GM12873 (cell line): ENCODE measurements around the gene PLCB2.

ENCODE experiments used
- TF ChIP-seq, protein P1 (sequence below): IDR thresholded peaks from 2 replicates; pipeline ENCODE4 v1.5.1; 2012; ENCODE audit warnings: low read depth, mild to moderate bottlenecking, moderate library complexity, low read length, control low read depth; ENCODE audit not compliant: insufficient read depth; ENCODE audit errors: missing control alignments

The PLCB2 gene

DNA sequence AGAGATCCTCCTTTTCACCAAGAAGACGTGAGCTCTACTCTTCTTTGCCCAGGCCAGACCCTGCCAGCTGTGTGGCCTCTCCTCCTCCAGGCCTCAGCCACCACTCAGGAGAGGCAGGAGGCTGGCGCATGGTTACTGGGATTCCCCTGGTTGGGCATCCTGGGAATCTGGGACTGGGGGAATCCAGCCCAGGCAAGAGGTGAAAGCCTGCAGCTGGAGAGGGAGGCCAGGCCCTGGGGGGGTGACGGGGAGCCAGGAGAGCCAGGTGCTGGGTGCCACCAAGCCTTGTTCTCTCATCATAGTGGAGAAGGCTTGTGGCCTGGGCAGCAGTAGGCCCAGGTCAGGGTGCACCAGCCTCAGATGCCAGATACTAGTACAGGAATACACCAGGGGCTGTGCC lies 26.8 kb upstream of the PLCB2 start:
- TF ChIP-seq, protein P1, sequence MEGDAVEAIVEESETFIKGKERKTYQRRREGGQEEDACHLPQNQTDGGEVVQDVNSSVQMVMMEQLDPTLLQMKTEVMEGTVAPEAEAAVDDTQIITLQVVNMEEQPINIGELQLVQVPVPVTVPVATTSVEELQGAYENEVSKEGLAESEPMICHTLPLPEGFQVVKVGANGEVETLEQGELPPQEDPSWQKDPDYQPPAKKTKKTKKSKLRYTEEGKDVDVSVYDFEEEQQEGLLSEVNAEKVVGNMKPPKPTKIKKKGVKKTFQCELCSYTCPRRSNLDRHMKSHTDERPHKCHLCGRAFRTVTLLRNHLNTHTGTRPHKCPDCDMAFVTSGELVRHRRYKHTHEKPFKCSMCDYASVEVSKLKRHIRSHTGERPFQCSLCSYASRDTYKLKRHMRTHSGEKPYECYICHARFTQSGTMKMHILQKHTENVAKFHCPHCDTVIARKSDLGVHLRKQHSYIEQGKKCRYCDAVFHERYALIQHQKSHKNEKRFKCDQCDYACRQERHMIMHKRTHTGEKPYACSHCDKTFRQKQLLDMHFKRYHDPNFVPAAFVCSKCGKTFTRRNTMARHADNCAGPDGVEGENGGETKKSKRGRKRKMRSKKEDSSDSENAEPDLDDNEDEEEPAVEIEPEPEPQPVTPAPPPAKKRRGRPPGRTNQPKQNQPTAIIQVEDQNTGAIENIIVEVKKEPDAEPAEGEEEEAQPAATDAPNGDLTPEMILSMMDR: no peak

DNA sequence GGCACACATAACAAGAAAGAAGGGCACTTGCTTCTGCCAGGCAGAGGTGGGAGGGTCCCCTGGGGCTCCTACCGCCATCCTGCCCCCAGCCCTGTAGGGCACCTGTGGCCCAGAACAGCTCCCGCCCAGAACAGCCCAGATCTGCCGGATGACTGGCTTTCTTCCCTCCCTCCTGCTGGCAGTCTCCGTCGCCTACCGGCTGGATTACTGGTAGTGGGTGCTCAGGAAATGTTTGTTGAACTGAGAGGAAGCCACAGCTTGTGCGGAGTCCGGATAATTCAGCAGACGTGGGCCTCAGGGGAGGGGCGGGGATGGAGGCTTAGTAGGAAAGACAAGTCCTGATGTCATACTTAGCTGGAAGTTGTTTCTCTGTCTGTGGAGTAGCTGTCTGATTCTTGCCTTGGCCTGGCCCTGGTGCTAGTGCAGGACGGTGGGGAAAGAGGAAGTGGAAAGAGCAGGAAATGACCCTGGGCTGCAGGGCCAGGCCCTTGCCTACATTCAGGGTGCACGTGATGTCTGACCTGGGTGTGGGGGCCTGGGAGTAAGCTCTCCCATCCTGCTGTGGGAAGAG lies 26.3 kb upstream of the PLCB2 start:
- TF ChIP-seq, protein P1: no peak

DNA sequence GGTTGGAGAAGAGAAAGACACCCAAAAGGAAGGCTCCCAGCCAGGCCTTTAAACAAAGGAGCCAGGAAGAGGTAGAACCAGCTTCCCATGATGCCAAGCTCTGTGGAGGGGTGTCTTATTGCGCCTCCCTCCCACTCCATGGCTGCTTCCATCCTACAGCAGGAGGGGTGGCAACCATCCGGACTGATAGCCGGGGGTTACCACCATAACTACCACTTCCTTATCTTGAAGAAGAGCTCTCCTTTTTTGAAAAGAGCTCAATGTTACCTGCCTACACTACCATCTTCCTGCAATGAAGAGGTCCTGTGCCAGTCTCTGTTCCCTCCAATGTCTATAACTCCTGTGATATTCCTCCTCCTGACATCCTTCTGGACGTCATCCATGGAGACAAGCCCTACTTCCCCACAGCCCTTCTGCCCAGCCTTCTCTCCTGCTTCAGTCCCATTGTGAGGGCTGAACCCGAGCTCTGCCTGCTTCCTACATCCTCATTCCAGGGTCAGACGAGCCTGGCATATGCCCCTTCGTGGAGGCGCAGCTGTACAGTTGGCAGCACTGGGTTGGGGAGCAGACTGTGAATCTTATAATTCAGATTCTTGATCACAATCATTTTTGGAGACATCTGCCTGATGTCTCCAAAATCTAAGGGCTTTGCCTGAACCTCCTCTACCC lies 24.5 kb upstream of the PLCB2 start:
- TF ChIP-seq, protein P1: no peak

DNA sequence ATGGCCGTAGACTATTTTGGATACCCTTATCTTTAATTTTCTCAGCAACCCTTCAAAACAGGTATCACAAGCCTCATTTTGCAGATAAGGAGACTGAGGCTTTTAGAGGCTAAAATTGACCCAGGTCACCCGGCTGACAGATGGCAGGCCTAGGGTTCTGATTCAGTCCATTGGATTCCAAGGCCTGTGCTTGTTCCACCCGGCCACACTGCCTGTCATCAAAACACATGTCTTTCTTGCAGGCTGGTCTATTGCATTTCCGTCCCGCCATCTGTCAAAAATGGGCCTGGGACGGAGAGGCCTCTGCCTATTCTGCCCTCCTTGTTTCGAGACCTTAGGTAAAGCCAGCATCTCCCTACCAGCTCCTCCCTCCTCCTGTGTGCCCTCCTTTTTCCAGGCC lies 23.9 kb upstream of the PLCB2 start:
- TF ChIP-seq, protein P1: no peak

DNA sequence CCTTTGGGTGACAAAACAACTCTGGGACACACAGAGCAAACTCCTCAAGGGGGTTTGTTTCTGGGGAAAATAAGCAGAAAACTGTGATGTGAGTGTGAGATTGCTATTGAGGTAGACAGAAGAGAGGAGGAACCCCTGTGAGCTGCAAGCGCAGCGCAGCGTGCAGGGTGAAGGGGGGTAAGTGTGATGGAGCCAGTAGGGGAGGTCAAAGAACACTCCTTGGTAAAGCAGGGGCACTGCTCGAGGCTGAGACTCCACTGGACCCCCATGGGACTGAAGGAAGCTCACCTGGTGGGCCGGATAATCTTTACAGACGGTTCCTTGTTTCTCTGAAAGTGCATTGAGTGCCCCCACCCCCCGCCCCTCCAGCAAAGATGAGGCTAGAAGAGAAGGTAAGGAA lies 23.3 kb upstream of the PLCB2 start:
- TF ChIP-seq, protein P1: no peak

DNA sequence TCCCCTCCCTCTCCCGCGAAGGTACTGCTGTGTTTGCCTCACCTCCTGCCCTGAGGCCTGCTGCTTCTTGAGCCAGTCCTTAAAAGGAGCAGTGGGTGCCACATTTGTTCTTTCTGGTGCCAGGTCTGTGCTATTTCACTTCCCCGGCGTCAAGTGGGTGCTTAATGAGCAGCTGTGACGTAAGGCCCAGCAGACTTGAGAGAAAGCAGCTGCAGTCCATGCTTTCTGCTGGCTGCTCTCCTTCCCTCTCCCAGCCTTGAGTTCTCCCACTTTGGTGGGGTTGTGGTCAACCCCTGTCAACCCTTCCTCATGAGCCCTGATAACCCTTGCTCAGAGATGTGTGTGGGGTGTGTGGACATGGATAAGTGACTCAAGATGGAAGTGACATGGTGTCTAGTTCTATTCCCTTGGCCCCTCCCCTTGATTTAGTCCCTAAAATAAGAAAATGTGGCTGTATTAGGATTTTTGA lies 22.7 kb upstream of the PLCB2 start:
- TF ChIP-seq, protein P1: no peak

DNA sequence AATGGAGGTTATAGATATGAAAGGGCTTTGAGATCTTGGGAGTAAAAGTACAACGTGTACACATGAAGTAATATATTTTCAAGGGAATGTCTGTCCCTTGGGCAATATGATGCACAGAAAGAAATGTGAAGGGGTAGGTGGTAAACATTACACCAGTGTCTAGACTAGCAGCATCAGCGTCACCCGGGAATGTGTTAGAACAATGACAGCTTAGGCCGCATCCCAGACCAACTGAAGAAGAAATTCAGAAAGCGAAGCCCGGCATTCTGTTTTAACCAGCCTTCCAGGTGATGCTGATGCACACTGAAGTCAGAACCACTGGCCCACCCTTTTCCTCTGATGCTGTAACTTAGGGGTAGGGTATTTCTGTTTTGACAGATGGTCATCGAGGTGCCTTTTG lies 22.1 kb upstream of the PLCB2 start:
- TF ChIP-seq, protein P1: no peak
